CD14-positive monocyte (primary cell): ENCODE measurements around the gene OXSR1. TPM values are rescaled to one million over a fixed set of nuclear protein-coding genes. Genes with fewer than 3 reads are reported as not detected.

Source experiments
- DNase-seq, 3 donors: peaks; one replicate each; pipeline ENCODE4 v3.0.0-alpha.2; 2011 to 2022
- H2AFZ ChIP-seq: 2 replicates; pipeline ENCODE4 v1.6.0; 2012; ENCODE audit warnings: mild to moderate bottlenecking, low read depth, low read length, inconsistent platforms; ENCODE audit not compliant: insufficient read depth, poor library complexity, severe bottlenecking
- H3K27ac ChIP-seq, 2 donors: 1 replicate in 1 of 2; 2 replicates in 1 of 2; pipeline ENCODE4 v1.5.1; 2012 to 2013; ENCODE audit warnings: low read length in 2 of 2, control low read depth in 1 of 2, inconsistent platforms in 1 of 2, low read depth in 1 of 2, mild to moderate bottlenecking in 1 of 2
- H3K27me3 ChIP-seq, 2 donors: one replicate each; pipeline versions ENCODE4 v1.6.0 to v1.6.1; 2011 to 2013; ENCODE audit warnings: low read length in 2 of 2; ENCODE audit not compliant: control insufficient read depth in 2 of 2, insufficient read depth in 2 of 2
- H3K36me3 ChIP-seq, 2 donors: replicated peaks in 1 of 2; 1 replicate in 1 of 2; 2 replicates in 1 of 2; pipeline versions ENCODE4 v1.5.1 to v1.6.1; 2012 to 2013; ENCODE audit warnings: low read length in 2 of 2, control low read depth in 1 of 2, inconsistent platforms in 1 of 2, mild to moderate bottlenecking in 1 of 2; ENCODE audit not compliant: insufficient read depth in 2 of 2, control insufficient read depth in 1 of 2
- H3K4me1 ChIP-seq, 2 donors: 1 replicate in 1 of 2; 2 replicates in 1 of 2; pipeline versions ENCODE4 v1.5.1 to v1.6.1; 2012 to 2013; ENCODE audit warnings: low read length in 2 of 2, control low read depth in 1 of 2, inconsistent platforms in 1 of 2, mild to moderate bottlenecking in 1 of 2, moderate library complexity in 1 of 2; ENCODE audit not compliant: insufficient read depth in 2 of 2, control insufficient read depth in 1 of 2
- H3K4me2 ChIP-seq: replicated peaks from 2 replicates; pipeline ENCODE3; 2012; ENCODE audit warnings: low read length, moderate library complexity, mild to moderate bottlenecking; ENCODE audit not compliant: poor library complexity, severe bottlenecking; ENCODE audit errors: extremely low read depth
- H3K4me3 ChIP-seq, 3 experiments: fragments of 200-600 bp in 1 of 3; sonication (generic) in 1 of 3; replicated peaks in 1 of 3; 1 replicate in 2 of 3; 2 replicates in 1 of 3; pipeline ENCODE4 v1.5.1; 2011 to 2013; ENCODE audit warnings: low read length in 3 of 3, mild to moderate bottlenecking in 3 of 3, control low read depth in 2 of 3, low read depth in 2 of 3, inconsistent platforms in 1 of 3, moderate library complexity in 1 of 3
- H3K79me2 ChIP-seq: 2 replicates; pipeline ENCODE4 v1.6.0; 2012; ENCODE audit warnings: mild to moderate bottlenecking, control low read depth, inconsistent platforms, low read length, moderate library complexity; ENCODE audit not compliant: insufficient read depth
- H3K9ac ChIP-seq: 2 replicates; pipeline ENCODE4 v1.6.0; 2017; ENCODE audit warnings: low read length, mild to moderate bottlenecking; ENCODE audit not compliant: insufficient read depth, poor library complexity, severe bottlenecking
- H3K9me3 ChIP-seq, 2 donors: replicated peaks in 1 of 2; 1 replicate in 1 of 2; 2 replicates in 1 of 2; pipeline versions ENCODE4 v1.5.1 to v1.6.1; 2012 to 2013; ENCODE audit warnings: low read length in 2 of 2, control low read depth in 1 of 2; ENCODE audit not compliant: control insufficient read depth in 1 of 2, insufficient read depth in 1 of 2
- H4K20me1 ChIP-seq: 2 replicates; pipeline ENCODE4 v1.6.0; 2012; ENCODE audit warnings: mild to moderate bottlenecking, low read length, control low read depth, moderate library complexity; ENCODE audit not compliant: insufficient read depth
- H3K27ac Mint-ChIP-seq, 7 donors: one replicate each; pipeline ENCODE4 v1.8.0; 2020; ENCODE audit warnings: mild to moderate bottlenecking in 7 of 7, mixed read lengths in 7 of 7, moderate library complexity in 6 of 7, inconsistent platforms in 2 of 7
- H3K27me3 Mint-ChIP-seq, 3 donors: one replicate each; pipeline ENCODE4 v1.8.0; 2021 to 2022; ENCODE audit warnings: low read depth in 3 of 3, mild to moderate bottlenecking in 3 of 3, mixed read lengths in 3 of 3, moderate library complexity in 3 of 3, inconsistent platforms in 1 of 3
- H3K36me3 Mint-ChIP-seq, 2 donors: one replicate each; pipeline ENCODE4 v1.8.0; 2020; ENCODE audit warnings: mixed read lengths in 2 of 2, inconsistent platforms in 1 of 2, mild to moderate bottlenecking in 1 of 2
- H3K4me1 Mint-ChIP-seq: one replicate; pipeline ENCODE4 v1.8.0; 2020; ENCODE audit warnings: mild to moderate bottlenecking, mixed read lengths
- H3K4me3 Mint-ChIP-seq, 2 donors: one replicate each; pipeline ENCODE4 v1.8.0; 2020; ENCODE audit warnings: mild to moderate bottlenecking in 2 of 2, mixed read lengths in 2 of 2, moderate library complexity in 1 of 2
- H3K9me3 Mint-ChIP-seq, 7 donors: one replicate each; pipeline ENCODE4 v1.8.0; 2020 to 2022; ENCODE audit warnings: mixed read lengths in 7 of 7, mild to moderate bottlenecking in 6 of 7, moderate library complexity in 6 of 7, inconsistent platforms in 2 of 7
- WGBS: methylation state at CpG from one replicate; pipeline ENCODE4 v1.1.5; 2013; ENCODE audit warnings: missing lambda C conversion rate; ENCODE audit not compliant: insufficient coverage; 5-methylcytosine and 5-hydroxymethylcytosine counted together
- intact Hi-C, 2 donors: fragments of 100-400 bp; cut with micrococcal nuclease; formaldehyde crosslinking; loops; one replicate each; pipeline versions ENCODE4 v1.15.0 to v1.15.1; 2023
- polyA plus RNA-seq, 3 donors: library from polyadenylated mRNA; depleted of rRNA in 1 of 3; unstranded in 2 of 3; stranded (reverse) in 1 of 3; fragments of 300-500 nt in 2 of 3; fragments of >200 nt in 1 of 3; fragmentation: Illumina TruSeq in 2 of 3; gene quantifications; 1 replicate in 2 of 3; 2 replicates in 1 of 3; pipeline ENCODE4 v1.2.3, GENCODE V29; 2012 to 2021
- TF ChIP-seq, protein P1 (sequence below): fragments of 200-600 bp; IDR thresholded peaks from one replicate; pipeline ENCODE4 v1.8.0; 2022; ENCODE audit warnings: antibody characterized with exemption, mild to moderate bottlenecking

The OXSR1 gene
- polyA plus RNA-seq, 3 donors, result 9.4 to 20.3 (median 12.3) TPM

DNA sequence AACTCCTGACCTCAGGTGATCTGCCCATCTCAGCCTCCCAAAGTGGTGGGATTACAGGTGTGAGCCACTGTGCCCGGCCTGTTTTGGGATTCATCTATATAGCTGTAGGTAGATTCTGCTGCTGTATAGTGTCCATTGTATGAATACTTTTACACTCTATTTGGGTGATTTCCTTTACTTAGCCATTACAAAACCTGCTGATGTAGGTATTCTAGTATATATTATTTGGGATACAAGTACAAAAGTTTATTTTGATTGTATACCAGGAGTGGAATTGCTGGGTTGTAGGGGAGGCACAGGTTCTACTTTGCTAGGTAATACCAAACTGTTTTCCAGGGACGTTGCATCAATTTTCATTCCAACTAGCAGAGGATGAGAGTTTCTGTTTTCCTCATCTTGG is 9.5 kb upstream of the OXSR1 start:
- Histone ChIP-seq H3K79me2 (no peaks in the 10 kb centered on the region), H3K9me3 (no peaks in the 10 kb centered on the region), H3K4me2 (no peak overlapping the region), H3K4me3 (no peak overlapping the region), H3K27me3 (no peaks in the 10 kb centered on the region), H3K36me3 (no peaks in the 10 kb centered on the region), H2AFZ (no peak overlapping the region), H3K27ac (no peak overlapping the region), H3K4me1 (peaks cover 56% of the 10 kb centered on the region in 2 donors), H4K20me1 (no peaks in the 10 kb centered on the region), H3K9ac (no peak overlapping the region)
- Mint-ChIP-seq H3K4me3 (no peak overlapping the region), H3K4me1 (peaks cover 56% of the 10 kb centered on the region), H3K9me3 (peaks cover 0 to 4% (median 3%) of the 10 kb centered on the region in 7 donors), H3K27me3 (no peaks in the 10 kb centered on the region), H3K36me3 (peaks cover 4 to 12% of the 10 kb centered on the region in 2 donors), H3K27ac (no peak overlapping the region)
- TF ChIP-seq, protein P1, sequence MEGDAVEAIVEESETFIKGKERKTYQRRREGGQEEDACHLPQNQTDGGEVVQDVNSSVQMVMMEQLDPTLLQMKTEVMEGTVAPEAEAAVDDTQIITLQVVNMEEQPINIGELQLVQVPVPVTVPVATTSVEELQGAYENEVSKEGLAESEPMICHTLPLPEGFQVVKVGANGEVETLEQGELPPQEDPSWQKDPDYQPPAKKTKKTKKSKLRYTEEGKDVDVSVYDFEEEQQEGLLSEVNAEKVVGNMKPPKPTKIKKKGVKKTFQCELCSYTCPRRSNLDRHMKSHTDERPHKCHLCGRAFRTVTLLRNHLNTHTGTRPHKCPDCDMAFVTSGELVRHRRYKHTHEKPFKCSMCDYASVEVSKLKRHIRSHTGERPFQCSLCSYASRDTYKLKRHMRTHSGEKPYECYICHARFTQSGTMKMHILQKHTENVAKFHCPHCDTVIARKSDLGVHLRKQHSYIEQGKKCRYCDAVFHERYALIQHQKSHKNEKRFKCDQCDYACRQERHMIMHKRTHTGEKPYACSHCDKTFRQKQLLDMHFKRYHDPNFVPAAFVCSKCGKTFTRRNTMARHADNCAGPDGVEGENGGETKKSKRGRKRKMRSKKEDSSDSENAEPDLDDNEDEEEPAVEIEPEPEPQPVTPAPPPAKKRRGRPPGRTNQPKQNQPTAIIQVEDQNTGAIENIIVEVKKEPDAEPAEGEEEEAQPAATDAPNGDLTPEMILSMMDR, result no peak
- no CpG with 5 or more reads among the region's 2 CpGs for WGBS
- DNase-seq, result no peak
- intact Hi-C loops, result no loop called here

DNA sequence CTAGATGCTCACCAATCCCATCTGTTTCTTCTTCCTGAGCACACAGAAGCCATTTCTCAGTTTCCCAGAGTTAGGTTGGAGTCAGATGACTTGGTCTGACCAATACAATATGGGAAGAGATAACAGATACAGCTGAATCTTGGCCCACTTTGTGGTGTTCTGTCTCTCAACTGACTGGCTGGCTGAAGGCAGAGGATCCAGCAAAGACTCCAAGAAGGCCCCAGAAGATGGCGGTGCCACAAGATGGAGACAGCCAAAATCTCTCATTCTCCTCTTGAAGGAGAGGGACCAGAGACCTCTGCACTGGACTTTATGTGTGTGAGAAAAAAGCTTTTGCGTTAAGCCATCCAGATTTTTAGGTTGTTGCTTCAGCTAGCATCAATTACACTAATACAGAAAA is 8.2 kb upstream of the OXSR1 start:
- H3K36me3 ChIP-seq, result no peaks in the 10 kb centered on the region
- Mint-ChIP-seq H3K27ac (peak overlapping the region in 1 of 7 donors; percentile 40), H3K27me3 (no peaks in the 10 kb centered on the region), H3K9me3 (no peaks in the 10 kb centered on the region), H3K4me3 (no peak overlapping the region), H3K4me1 (peaks cover 44% of the 10 kb centered on the region), H3K36me3 (peaks cover 0 to 3% of the 10 kb centered on the region in 2 donors)
- intact Hi-C loops, result no loop called here
- TF ChIP-seq, protein P1, result no peak
- H3K9me3 ChIP-seq, result no peaks in the 10 kb centered on the region
- DNase-seq, result no peak
- H3K27me3 ChIP-seq, result no peaks in the 10 kb centered on the region
- no peak overlapping the region for H3K27ac ChIP-seq
- no peak overlapping the region for H2AFZ ChIP-seq
- H3K4me2 ChIP-seq, result no peak overlapping the region
- WGBS, result 100% methylated on average over 1 of the region's 2 CpGs
- H3K4me3 ChIP-seq, result no peak overlapping the region
- no peak overlapping the region for H3K9ac ChIP-seq
- H3K4me1 ChIP-seq, result peaks cover 43 to 44% of the 10 kb centered on the region in 2 donors
- no peaks in the 10 kb centered on the region for H3K79me2 ChIP-seq
- no peaks in the 10 kb centered on the region for H4K20me1 ChIP-seq
